NCI-H748 treated with DMSO at 0.1 percent for 48 hours (cell line): ENCODE results near the gene GNB1L.
"Not testable (repeated sequence)": the region's sequence is repeated elsewhere in the genome, so short reads cannot be mapped to it uniquely, and the experiment has no call there.

Experiments used
- DNase-seq: peaks from one replicate; lab custom pipeline; 2025; lab: John Stamatoyannopoulos, UW

Gene GNB1L

DNA sequence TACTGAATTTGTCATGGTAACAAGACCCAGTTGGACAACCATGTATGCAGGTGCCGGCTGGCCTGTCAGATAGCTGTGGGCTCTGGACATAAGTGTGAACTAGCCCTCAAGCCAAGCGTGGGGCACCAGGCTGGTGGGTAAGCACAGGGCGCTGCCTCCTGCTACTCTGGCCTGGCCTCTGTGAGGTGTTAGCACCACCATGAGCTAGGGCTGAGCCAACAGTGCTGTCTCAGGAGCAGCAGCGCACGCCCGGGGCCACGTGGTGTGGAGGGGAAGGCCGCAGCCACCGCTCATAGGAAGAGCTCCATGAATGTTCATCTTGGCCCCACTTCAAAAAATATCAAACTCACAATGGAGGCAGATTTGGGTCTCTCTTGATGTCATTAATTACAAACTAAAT is 35.3 kb upstream of the GNB1L start:
- DNase-seq, result no peak

DNA sequence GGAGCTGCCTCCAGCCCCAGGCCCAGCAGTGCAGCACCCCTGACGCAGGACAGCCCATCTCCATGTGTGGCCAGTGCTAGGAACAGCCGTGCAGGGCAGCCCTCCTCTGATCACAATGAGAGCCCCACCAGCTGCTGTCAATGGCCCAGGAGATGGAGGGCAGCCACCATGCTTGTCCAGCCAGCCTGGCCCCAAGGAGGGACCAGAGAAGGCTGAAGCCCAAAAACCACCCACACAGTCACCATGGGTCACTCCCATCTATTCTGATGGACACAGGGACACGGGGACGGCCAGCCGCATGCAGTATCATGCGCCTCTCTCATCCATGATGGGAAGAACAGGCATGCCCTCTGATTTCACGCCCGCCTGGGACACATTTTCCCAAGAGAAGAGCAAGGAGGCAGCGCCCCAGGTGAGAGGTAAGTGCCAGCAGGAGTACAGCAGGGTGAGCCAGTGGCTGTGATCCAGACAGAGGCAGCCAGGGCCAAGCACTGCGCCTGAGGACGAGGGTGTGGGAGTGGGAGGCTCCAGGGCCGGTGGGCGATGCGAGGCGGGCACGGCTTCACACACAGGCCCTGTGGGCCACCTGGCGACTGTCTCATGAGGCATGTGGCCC is 33.6 kb upstream of the GNB1L start:
- no peak for DNase-seq

- DNase-seq, result no peak
These were observed 32.7 kb upstream of the GNB1L start for GRCh38 chr22:19887256-19887985.

- DNase-seq, result no peak
These were observed 32.1 kb upstream of the GNB1L start for GRCh38 chr22:19886605-19887255.

DNA sequence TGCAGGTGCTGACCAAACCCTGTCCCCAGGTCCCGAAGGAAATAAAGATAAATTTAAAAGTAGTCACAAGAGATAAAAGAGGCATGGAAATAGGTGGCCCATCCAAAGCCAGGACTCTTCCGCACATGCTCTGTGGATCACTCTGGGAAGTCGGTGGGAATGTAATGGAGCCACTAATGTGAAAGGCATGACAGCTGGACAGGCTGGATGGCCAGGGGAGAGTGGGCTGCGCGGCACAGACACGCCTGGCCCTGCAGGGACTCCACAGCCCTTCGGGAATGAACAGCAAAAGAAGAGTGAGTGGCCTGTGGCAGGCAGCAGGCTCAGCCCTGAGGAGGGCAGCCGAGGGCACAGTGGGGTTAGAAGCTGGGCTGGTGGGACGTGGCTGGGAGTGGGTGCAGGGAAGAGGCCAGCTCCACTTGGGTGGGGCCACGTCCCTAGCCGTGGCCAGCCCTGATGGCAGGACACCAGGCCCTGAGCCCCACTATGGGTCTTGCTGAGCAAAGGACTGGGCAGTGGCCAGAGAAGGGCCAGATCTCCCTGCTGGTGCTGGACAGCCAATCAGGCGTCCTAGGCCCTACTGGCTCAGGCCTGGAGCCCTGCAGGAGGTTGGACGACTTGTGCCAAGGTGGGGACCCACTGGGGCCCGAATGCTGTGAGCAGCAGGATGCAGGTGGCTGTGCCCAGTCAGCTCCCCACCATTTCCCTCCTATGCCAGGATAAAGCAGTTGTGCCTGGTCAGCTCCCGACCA is 31.3 kb upstream of the GNB1L start:
- DNase-seq, result no peak

DNA sequence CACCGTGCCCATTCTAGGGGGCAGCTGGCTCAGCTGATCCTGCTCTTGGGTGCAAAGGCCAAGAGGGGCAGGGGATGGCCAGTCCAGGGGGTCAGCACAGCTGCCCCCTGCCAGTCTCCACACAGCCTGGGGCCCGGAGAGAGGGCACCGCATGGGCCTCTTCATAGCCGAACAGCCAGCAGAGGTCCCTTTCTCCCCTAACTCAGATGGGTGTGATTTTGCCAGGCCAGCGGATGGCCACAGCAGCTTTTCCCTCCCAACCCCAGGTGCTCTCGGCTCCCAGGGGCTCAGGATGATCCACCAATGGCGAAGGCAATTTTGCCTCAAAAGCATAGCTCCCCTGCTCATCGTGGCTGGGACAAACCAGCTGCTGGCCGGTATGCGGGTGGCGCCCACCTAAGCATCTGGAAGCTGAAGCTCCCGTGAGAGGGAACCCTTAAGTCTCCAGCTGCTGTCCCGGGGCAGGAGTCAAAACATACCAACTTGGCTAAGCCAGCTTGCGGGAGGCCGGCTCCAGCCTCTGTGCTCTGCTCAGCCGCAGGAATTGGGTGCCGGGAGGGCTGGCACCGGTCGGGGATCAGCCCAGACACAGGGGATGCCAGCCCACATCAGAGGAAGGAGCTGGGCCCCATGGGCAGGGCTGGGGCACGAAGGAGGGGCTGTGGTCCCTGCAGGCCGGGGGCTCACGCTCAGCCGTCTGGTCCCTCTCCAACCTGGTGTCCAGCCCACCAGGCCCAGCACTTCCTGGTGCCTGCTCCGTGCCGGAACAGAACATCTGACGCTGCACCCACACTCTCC is 30.5 kb upstream of the GNB1L start:
- no peak for DNase-seq

GRCh38 chr22:19884161-19884953 is 29.7 kb upstream of the GNB1L start:
- no peak for DNase-seq

DNA sequence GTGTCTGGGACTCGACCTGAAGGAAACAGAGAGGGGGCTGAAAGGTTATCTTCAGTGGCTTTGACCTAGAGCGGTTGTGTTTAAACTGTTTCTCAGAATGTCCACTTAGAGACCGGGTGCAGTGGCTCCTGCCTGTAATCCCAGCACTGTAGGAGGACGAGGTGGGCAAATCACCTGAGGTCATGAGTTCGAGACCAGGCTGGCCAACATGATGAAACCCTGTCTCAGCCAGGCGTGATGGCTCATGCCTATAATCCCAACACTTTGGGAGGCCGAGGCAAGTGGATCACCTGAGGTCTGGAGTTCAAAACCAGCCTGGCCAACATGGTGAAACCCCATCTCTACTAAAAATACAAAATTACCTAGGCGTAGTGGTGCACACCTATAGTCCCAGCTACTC is 28.8 kb upstream of the GNB1L start:
- not testable (repeated sequence) for DNase-seq

GRCh38 chr22:19882446-19883381 is 28.0 kb upstream of the GNB1L start:
- DNase-seq, result no peak

GRCh38 chr22:19880786-19881569 is 26.3 kb upstream of the GNB1L start:
- no peak for DNase-seq

GRCh38 chr22:19879992-19880785 is 25.5 kb upstream of the GNB1L start:
- no peak for DNase-seq

GRCh38 chr22:19879643-19879991 is 24.9 kb upstream of the GNB1L start:
- DNase-seq, result no peak

- no peak for DNase-seq
These were observed 24.5 kb upstream of the GNB1L start for GRCh38 chr22:19879246-19879570.

- no peak for DNase-seq
These were observed 24.0 kb upstream of the GNB1L start for GRCh38 chr22:19878461-19879245.

DNA sequence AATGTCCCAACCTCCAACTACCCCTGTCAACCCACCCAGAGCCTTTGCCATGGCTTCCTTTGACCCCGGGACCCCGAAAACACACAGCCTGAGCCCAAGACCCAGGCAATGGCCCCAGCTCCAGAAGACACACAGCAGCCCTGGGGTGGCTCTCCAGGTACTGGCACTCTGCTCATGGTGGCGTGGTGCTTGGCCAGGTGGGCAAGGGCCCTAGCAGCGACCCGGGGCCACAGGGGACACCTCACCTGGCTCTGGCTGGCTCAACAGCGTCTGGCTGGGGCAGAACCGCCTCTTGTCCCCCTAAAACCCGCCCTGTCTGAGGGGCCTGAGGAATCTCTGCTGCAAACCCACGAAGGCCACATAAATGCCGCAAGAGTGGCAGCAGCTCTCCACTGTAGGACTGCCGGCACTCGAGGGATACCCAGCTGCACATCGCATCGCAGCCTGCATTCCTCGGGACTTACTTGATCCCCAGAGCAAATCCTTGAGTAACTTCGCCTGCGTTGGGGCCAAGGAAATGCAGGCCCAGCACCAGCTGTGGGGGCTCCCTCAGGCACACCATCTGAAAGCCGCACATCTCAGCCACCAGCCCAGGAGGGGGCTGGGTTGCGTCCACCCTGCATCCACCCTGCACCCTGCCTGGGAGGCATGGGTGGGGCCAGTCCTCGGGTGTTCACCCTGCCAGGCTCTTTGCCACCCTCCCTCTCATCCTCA is 23.1 kb upstream of the GNB1L start:
- no peak for DNase-seq

- DNase-seq, result no peak
These were observed 22.4 kb upstream of the GNB1L start for GRCh38 chr22:19876941-19877625.
